A549 (cell line): ENCODE results near the gene PLXNB3. TPM values are rescaled to one million over a fixed set of nuclear protein-coding genes. Genes with fewer than 3 reads are reported as not detected.

Source experiments
- ATAC-seq, 2 experiments: fragments of 200-7000 bp in 1 of 2; fragments of >200 bp in 1 of 2; cut with Nextera tagmentation in 1 of 2; cut with Tn5 transposase in 1 of 2; 3 replicates each; pipeline versions ENCODE4 v1.8.0 to v1.9.1; 2018 to 2020; ENCODE audit warnings: mild to moderate bottlenecking in 1 of 2, moderate library complexity in 1 of 2
- CTCF ChIA-PET: fragments of 300-600 bp; sonication (Branson Sonifier 250); formaldehyde crosslinking; extraction: SDS; loops from one replicate; lab custom pipeline; 2021; ENCODE audit warnings: antibody characterized with exemption, inconsistent platforms; lab: Yijun Ruan, JAX
- POLR2A ChIA-PET: fragments of 350-600 bp; formaldehyde crosslinking; extraction: SDS; loops from one replicate; lab custom pipeline; 2021; ENCODE audit warnings: antibody characterized with exemption, inconsistent platforms; lab: Yijun Ruan, JAX
- DNase-seq, 2 experiments: peaks; one replicate each; pipeline versions ENCODE4 v3.0.0 to v3.0.0-alpha.2; 2011 to 2016; ENCODE audit warnings: low read depth in 1 of 2, low spot score in 1 of 2
- FAIRE-seq: peaks from 2 replicates; lab custom pipeline; 2011; peaks lifted over from hg19 to GRCh38; lab: Jason Lieb, UNC
- H3K27ac ChIP-seq, 2 experiments: fragments of >200 bp; sonication (Bioruptor Twin); formaldehyde crosslinking; 3 replicates each; pipeline ENCODE4 v1.5.1; 2016 to 2017
- H3K4me1 ChIP-seq: fragments of >200 bp; sonication (Bioruptor Twin); formaldehyde crosslinking; 3 replicates; pipeline ENCODE4 v1.6.1; 2016
- H3K4me2 ChIP-seq: fragments of >200 bp; sonication (Bioruptor Twin); formaldehyde crosslinking; 3 replicates; pipeline ENCODE4 v1.6.1; 2016
- H3K4me3 ChIP-seq: fragments of >200 bp; sonication (Bioruptor Twin); formaldehyde crosslinking; 3 replicates; pipeline ENCODE4 v1.5.1; 2016
- H3K9me3 ChIP-seq: fragments of >200 bp; sonication (Bioruptor Twin); formaldehyde crosslinking; 3 replicates; pipeline ENCODE4 v1.6.1; 2016
- ATOH8 ChIP-seq: fragments of 250-450 bp; sonication (Bioruptor Pico); IDR thresholded peaks from 2 replicates; pipeline ENCODE4 v1.5.0; 2020; ENCODE audit warnings: low read depth, mild to moderate bottlenecking, moderate library complexity
- CHD2 ChIP-seq: fragments of 150-350 bp; IDR thresholded peaks from 2 replicates; pipeline ENCODE4 v1.6.1; 2014; ENCODE audit warnings: low read length; ENCODE audit not compliant: partially characterized antibody
- CHD4 ChIP-seq: fragments of 200-600 bp; sonication (generic); IDR thresholded peaks from 2 replicates; pipeline ENCODE4 v1.6.1; 2016; ENCODE audit warnings: antibody characterized with exemption, mild to moderate bottlenecking, borderline replicate concordance
- EHF ChIP-seq: fragments of 250-450 bp; sonication (Bioruptor Pico); IDR thresholded peaks from 2 replicates; pipeline ENCODE4 v1.5.0; 2020; ENCODE audit warnings: mild to moderate bottlenecking
- FOSL2 ChIP-seq, 2 experiments: fragments of 450-650 bp in 1 of 2; fragments of >200 bp in 1 of 2; sonication (Bioruptor Twin) in 1 of 2; formaldehyde crosslinking; IDR thresholded peaks; 2 replicates each; pipeline versions ENCODE4 v1.5.0 to v1.6.1; 2016 to 2020; ENCODE audit warnings: mild to moderate bottlenecking in 1 of 2, moderate library complexity in 1 of 2
- HDAC2 ChIP-seq: fragments of 200-600 bp; sonication (generic); IDR thresholded peaks from 2 replicates; pipeline ENCODE4 v1.6.1; 2016
- JUNB ChIP-seq: fragments of >200 bp; sonication (Bioruptor Twin); formaldehyde crosslinking; IDR thresholded peaks from 2 replicates; pipeline ENCODE4 v1.6.1; 2016
- MYC ChIP-seq: IDR thresholded peaks from 2 replicates; pipeline ENCODE4 v1.6.1; 2012; ENCODE audit warnings: mild to moderate bottlenecking, inconsistent platforms, low read length, improper control_type of control experiment, borderline replicate concordance
- NFE2L2 ChIP-seq: fragments of 150-350 bp; conservative IDR thresholded peaks from 2 replicates; pipeline ENCODE4 v1.6.1; 2014; ENCODE audit warnings: low read length
- NPAS2 ChIP-seq: fragments of 250-450 bp; sonication (Bioruptor Pico); IDR thresholded peaks from 2 replicates; pipeline ENCODE4 v1.8.0; 2022; ENCODE audit warnings: mild to moderate bottlenecking, moderate library complexity, borderline replicate concordance
- RAD21 ChIP-seq, 2 experiments: fragments of >200 bp in 1 of 2; sonication (Bioruptor Twin) in 1 of 2; formaldehyde crosslinking in 1 of 2; IDR thresholded peaks in 1 of 2; conservative IDR thresholded peaks in 1 of 2; 2 replicates in 1 of 2; 3 replicates in 1 of 2; pipeline ENCODE4 v1.6.1; 2012 to 2018; ENCODE audit warnings: inconsistent platforms in 1 of 2
- REST ChIP-seq: fragments of 200-600 bp; sonication (generic); IDR thresholded peaks from 2 replicates; pipeline ENCODE4 v1.6.1; 2016; ENCODE audit warnings: antibody characterized with exemption, mild to moderate bottlenecking, moderate library complexity
- ZNF302 ChIP-seq: fragments of 250-450 bp; sonication (Bioruptor Pico); IDR thresholded peaks from 2 replicates; pipeline ENCODE4 v1.9.0; 2021; ENCODE audit warnings: inconsistent platforms, mild to moderate bottlenecking, moderate library complexity
- WGBS: methylation state at CpG from one replicate; pipeline ENCODE4 v1.1.6; 2017; ENCODE audit errors: missing lambda C conversion rate; 5-methylcytosine and 5-hydroxymethylcytosine counted together
- polyA plus RNA-seq, 4 experiments: library from polyadenylated mRNA; depleted of rRNA in 3 of 4; stranded (reverse); fragments of >200 nt; fragmentation: RNase III in 1 of 4; extraction: RNeasy Plus Mini Kit Qiagen cat#74134 plus additional on column Dnase treatment in 1 of 4; gene quantifications; 2 replicates in 3 of 4; 3 replicates in 1 of 4; pipeline ENCODE4 v1.2.3, GENCODE V29; 2011 to 2017

Gene PLXNB3
- polyA plus RNA-seq, 2 of the 4 experiments (the other 2 are of a cell fraction), result 1.1 to 2.5 TPM

GRCh38 chrX:153766098-153766817 lies 2.2 kb downstream of the PLXNB3 start:
- TF ChIP-seq JUNB (no peak), FOSL2 (IDR thresholded peaks at IDR 0.05) (no peak), FOSL2 (CRISPR knock-in tag; IDR thresholded peaks at IDR 0.05) (peak; percentile 21; the same call in 1 of the 2 replicates)
- TF ChIP-seq, all 56 proteins: peak for 1
- DNase-seq (peak in 1 of 2 experiments; percentile 30), ATAC-seq (peak; percentile 39 to 51; a peak in 5 of 6 replicates), FAIRE-seq (no peak)
- CTCF ChIA-PET, result interaction anchor here (1.1 to 4.3 kb wide), 5 partner anchors 16 to 188 kb away, joined by 4 to 17 read pairs (median 7); no protein-coding TSS in a partner anchor
- Histone ChIP-seq H3K4me2 (peak overlapping the region; percentile 54), H3K4me1 (peaks cover 16% of the 10 kb centered on the region; the same call in 2 of the 3 replicates), H3K27ac (peak overlapping the region; percentile 24 to 80; a peak in 4 of 6 replicates), H3K4me3 (no peak overlapping the region), H3K9me3 (no peaks in the 10 kb centered on the region)
- WGBS, result 50% methylated on average over 17 of the region's 21 CpGs
- POLR2A ChIA-PET, result interaction anchor here (0.9 to 1.2 kb wide), 4 partner anchors 17 to 162 kb away, joined by 3 to 4 read pairs (median 3); partner anchors contain the start of gene SSR4

GRCh38 chrX:153766871-153767673 lies 3.0 kb downstream of the PLXNB3 start:
- ChIA-PET CTCF (interaction anchor here (0.6 to 3.4 kb wide), 7 partner anchors 13 to 187 kb away, joined by 3 to 17 read pairs (median 5); no protein-coding TSS in a partner anchor), POLR2A (interaction anchor here (0.9 to 1.2 kb wide), 3 partner anchors 16 to 117 kb away, joined by 3 read pairs; partner anchors contain the start of gene SSR4)
- Histone ChIP-seq H3K27ac (peak overlapping the region in 1 of 2 experiments; percentile 25; a peak in 1 of 6 replicates), H3K4me2 (no peak overlapping the region), H3K4me3 (no peak overlapping the region), H3K9me3 (no peaks in the 10 kb centered on the region), H3K4me1 (peaks cover 16% of the 10 kb centered on the region; the same call in 2 of the 3 replicates)
- 93% methylated on average over 10 of the region's 56 CpGs for WGBS
- TF ChIP-seq NFE2L2, result no peak
- no peak for TF ChIP-seq RAD21 (conservative IDR thresholded peaks at IDR 0.05 in 1 of 2, IDR thresholded peaks at IDR 0.05 in 1 of 2)
- TF ChIP-seq FOSL2 (IDR thresholded peaks at IDR 0.05), result no peak
- no peak for TF ChIP-seq FOSL2 (CRISPR knock-in tag; IDR thresholded peaks at IDR 0.05)
- TF ChIP-seq NPAS2 (CRISPR knock-in tag), result no peak
- TF ChIP-seq HDAC2, result no peak
- TF ChIP-seq MYC, result no peak
- TF ChIP-seq CHD4, result no peak
- TF ChIP-seq ZNF302 (CRISPR knock-in tag), result no peak
- TF ChIP-seq ATOH8 (CRISPR knock-in tag), result no peak
- no peak for TF ChIP-seq CHD2
- no peak for TF ChIP-seq EHF (CRISPR knock-in tag)
- ATAC-seq (no peak), FAIRE-seq (no peak), DNase-seq (no peak)

GRCh38 chrX:153767674-153768055 lies 3.6 kb downstream of the PLXNB3 start:
- Histone ChIP-seq H3K9me3 (no peaks in the 10 kb centered on the region), H3K27ac (no peak overlapping the region), H3K4me3 (no peak overlapping the region), H3K4me2 (no peak overlapping the region), H3K4me1 (peaks cover 16% of the 10 kb centered on the region; the same call in 2 of the 3 replicates)
- no peak for ATAC-seq
- TF ChIP-seq REST, result peak; percentile 59; the same call in 1 of the 2 replicates
- TF ChIP-seq JUNB, result no peak
- no peak for DNase-seq
- FAIRE-seq, result no peak
- 97% methylated on average over 15 of the region's 20 CpGs for WGBS
- ChIA-PET CTCF (interaction anchor here (0.7 to 3.4 kb wide), 5 partner anchors 12 to 200 kb away, joined by 3 to 17 read pairs (median 7); no protein-coding TSS in a partner anchor), POLR2A (no interaction called here)
